OCI-LY3 (cell line): ENCODE measurements around the gene C17orf50.

Source experiments
- CTCF ChIP-seq: fragments of 200-600, 300-600 bp; sonication (generic); IDR thresholded peaks from 2 replicates; pipeline ENCODE4 v1.5.1; 2014; ENCODE audit warnings: antibody characterized with exemption, low read length, low read depth
- EZH2phosphoT487 ChIP-seq: fragments of 200-600 bp; shearing (Covaris generic); IDR thresholded peaks from 2 replicates; pipeline ENCODE4 v1.6.1; 2018; ENCODE audit warnings: antibody characterized with exemption, mixed run types, low read depth

- no peak for TF ChIP-seq CTCF
- no peak for TF ChIP-seq EZH2phosphoT487
Observed at GRCh38 chr17:35738519-35739133, 22.1 kb upstream of the C17orf50 start.
